HEK293T (cell line): ENCODE data around the gene MLXIP.

Source experiments
- ARNT ChIP-seq: fragments of 450-650 bp; IDR thresholded peaks from 2 replicates; pipeline ENCODE4 v1.6.1; 2017; ENCODE audit warnings: mild to moderate bottlenecking
- BHLHE40 ChIP-seq: fragments of 450-650 bp; IDR thresholded peaks from 2 replicates; pipeline ENCODE4 v1.6.1; 2016; ENCODE audit warnings: mild to moderate bottlenecking, moderate library complexity, borderline replicate concordance
- FOXA1 ChIP-seq: fragments of 450-650 bp; IDR thresholded peaks from 2 replicates; pipeline ENCODE4 v1.6.1; 2016; ENCODE audit warnings: mild to moderate bottlenecking
- FOXM1 ChIP-seq: fragments of 450-650 bp; IDR thresholded peaks from 2 replicates; pipeline ENCODE4 v1.6.1; 2017; ENCODE audit warnings: mild to moderate bottlenecking, borderline replicate concordance
- LEF1 ChIP-seq: fragments of 450-650 bp; IDR thresholded peaks from 2 replicates; pipeline ENCODE4 v1.6.1; 2017; ENCODE audit warnings: mild to moderate bottlenecking, borderline replicate concordance
- SP1 ChIP-seq: fragments of 450-650 bp; IDR thresholded peaks from 2 replicates; pipeline ENCODE4 v1.6.1; 2017

GRCh38 chr12:122032580-122032979, 46.0 kb upstream of the MLXIP start:
- TF ChIP-seq SP1 = no peak
- TF ChIP-seq ARNT = no peak
- TF ChIP-seq FOXA1 = no peak
- no peak for TF ChIP-seq FOXM1
- TF ChIP-seq LEF1 = no peak
- TF ChIP-seq BHLHE40 = no peak
